Mesodermal cell (in vitro differentiated cells): Measurements from ENCODE around the gene MYO1D.
A peak's percentile ranks its signal among the peaks of the same experiment; 100 is the strongest.

Experiments used
- H3K27ac ChIP-seq: 2 replicates; pipeline ENCODE4 v1.7.0; 2013; ENCODE audit warnings: mild to moderate bottlenecking, low read depth, low read length, moderate library complexity; ENCODE audit not compliant: severe bottlenecking
- H3K36me3 ChIP-seq: 2 replicates; pipeline ENCODE4 v1.7.1; 2013; ENCODE audit warnings: mild to moderate bottlenecking, low read length, moderate library complexity; ENCODE audit not compliant: control insufficient read depth, insufficient read depth
- H3K4me1 ChIP-seq: one replicate; pipeline ENCODE4 v1.7.1; 2013; ENCODE audit warnings: mild to moderate bottlenecking, low read length; ENCODE audit not compliant: insufficient read depth, control insufficient read depth, poor library complexity, severe bottlenecking
- H3K4me3 ChIP-seq: 2 replicates; pipeline ENCODE4 v1.7.0; 2013; ENCODE audit warnings: low read length, control low read depth, mild to moderate bottlenecking; ENCODE audit not compliant: insufficient read depth, poor library complexity, severe bottlenecking; ENCODE audit errors: extremely low read depth
- H3K9me3 ChIP-seq: 2 replicates; pipeline ENCODE4 v1.7.1; 2013; ENCODE audit warnings: mild to moderate bottlenecking, low read length, moderate library complexity; ENCODE audit not compliant: control insufficient read depth
- WGBS, 2 experiments: methylation state at CpG; one replicate each; pipeline ENCODE4 v1.1.5; 2013; ENCODE audit warnings: missing lambda C conversion rate in 2 of 2; ENCODE audit not compliant: insufficient coverage in 2 of 2; 5-methylcytosine and 5-hydroxymethylcytosine counted together

MYO1D gene

DNA sequence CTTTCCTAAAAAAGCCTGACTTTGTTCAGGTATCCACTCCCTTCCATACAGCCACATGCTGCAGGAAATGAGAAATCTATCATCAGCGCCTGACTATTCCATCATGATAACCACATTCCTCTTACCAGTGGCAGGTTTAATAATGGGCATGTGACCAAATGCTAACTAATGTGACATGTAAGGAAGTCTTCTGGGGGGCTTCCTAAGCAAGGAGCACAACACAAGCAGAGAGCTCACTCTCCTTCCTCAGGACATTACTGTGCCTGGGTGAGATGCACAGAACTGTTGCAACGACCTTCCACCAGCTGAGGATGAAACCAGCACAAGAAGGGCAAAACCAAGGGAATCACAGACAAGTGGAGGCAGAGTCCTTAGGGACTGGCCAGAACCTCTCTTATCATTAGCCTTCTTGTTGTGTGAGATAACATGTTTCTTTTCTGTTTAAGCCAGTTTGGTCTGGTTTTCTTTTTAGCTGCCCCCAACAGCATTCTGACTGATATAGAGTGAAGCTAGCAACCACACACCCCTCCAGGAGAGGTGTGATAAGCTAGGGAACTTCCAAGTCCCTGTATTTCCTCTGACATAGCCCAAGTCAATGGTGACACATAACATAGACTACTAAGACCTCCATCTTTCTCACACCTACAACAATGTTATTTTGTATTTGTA lies 16.9 kb downstream of the MYO1D start:
- 64 to 78% methylated on average over 1 of the region's 2 CpGs for WGBS, 2 experiments
- Histone ChIP-seq H3K36me3 (no peaks in the 10 kb centered on the region), H3K4me3 (no peak overlapping the region), H3K9me3 (no peaks in the 10 kb centered on the region), H3K4me1 (peaks cover 8% of the 10 kb centered on the region), H3K27ac (peak overlapping the region; percentile 69)

DNA sequence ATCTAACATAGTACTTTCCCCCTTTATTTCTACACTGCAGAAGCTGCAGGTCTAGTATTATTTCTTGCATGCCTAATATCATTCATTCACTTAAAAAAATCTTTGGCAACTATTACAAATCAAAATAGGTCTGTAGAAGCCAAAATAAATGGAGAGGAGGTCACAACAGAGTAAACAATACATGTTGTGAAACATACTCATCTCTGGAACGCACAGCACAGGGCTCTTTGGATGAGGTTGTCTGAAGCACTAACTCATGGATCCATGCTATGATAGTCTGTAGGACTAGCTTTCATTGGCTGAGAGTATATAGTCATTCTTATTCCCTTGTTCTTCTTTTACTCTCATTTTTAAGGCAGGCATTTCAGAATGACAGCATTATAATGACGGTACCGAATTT lies 21.3 kb downstream of the MYO1D start:
- Histone ChIP-seq H3K4me1 (peaks cover 16% of the 10 kb centered on the region), H3K27ac (no peak overlapping the region), H3K4me3 (no peak overlapping the region), H3K36me3 (no peaks in the 10 kb centered on the region), H3K9me3 (no peaks in the 10 kb centered on the region)
- 100% methylated on average over 1 of the region's 3 CpGs for WGBS, 2 experiments

- Histone ChIP-seq H3K9me3 (no peaks in the 10 kb centered on the region), H3K4me1 (peaks cover 12% of the 10 kb centered on the region), H3K36me3 (no peaks in the 10 kb centered on the region), H3K4me3 (no peak overlapping the region), H3K27ac (no peak overlapping the region)
- WGBS, 2 experiments = 71 to 96% methylated on average over 1 to 4 of the region's 5 CpGs
Observed at GRCh38 chr17:32854832-32855389, 22.0 kb downstream of the MYO1D start.

DNA sequence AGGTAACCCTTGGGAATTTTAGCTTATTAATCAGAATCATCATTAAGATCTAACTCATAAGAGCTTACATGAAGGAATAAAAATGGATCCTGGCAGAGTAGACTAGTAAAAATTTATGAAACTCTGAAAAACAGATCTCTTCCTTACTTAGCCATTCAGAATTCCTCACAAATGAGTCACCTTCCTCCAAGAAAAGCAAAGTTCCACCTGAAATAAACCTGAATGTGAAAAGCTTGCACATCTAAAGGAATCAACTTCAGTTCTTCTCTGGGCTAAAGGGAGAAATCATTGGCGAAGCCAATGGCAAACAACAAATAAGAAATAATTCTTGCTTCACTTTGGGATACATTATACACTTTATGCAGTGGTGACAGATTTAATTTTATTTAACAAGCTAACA lies 22.7 kb downstream of the MYO1D start:
- Histone ChIP-seq H3K4me1 (peaks cover 8% of the 10 kb centered on the region), H3K9me3 (no peaks in the 10 kb centered on the region), H3K27ac (peak overlapping the region; percentile 12), H3K4me3 (no peak overlapping the region), H3K36me3 (no peaks in the 10 kb centered on the region)
- no CpG with 5 or more reads among the region's 1 CpG for WGBS, 2 experiments

GRCh38 chr17:32852811-32853210 lies 24.1 kb downstream of the MYO1D start:
- Histone ChIP-seq H3K4me1 (peaks cover 8% of the 10 kb centered on the region), H3K4me3 (no peak overlapping the region), H3K9me3 (no peaks in the 10 kb centered on the region), H3K36me3 (no peaks in the 10 kb centered on the region), H3K27ac (no peak overlapping the region)
- 97 to 98% methylated on average over 3 of the region's 3 CpGs for WGBS, 2 experiments

- no peaks in the 10 kb centered on the region for H3K9me3 ChIP-seq
- H3K4me1 ChIP-seq = peaks cover 8% of the 10 kb centered on the region
- 90 to 100% methylated on average over 1 of the region's 1 CpG for WGBS, 2 experiments
- H3K4me3 ChIP-seq = no peak overlapping the region
- H3K27ac ChIP-seq = no peak overlapping the region
- no peaks in the 10 kb centered on the region for H3K36me3 ChIP-seq
Observed at GRCh38 chr17:32849879-32850278, 27.0 kb downstream of the MYO1D start.

DNA sequence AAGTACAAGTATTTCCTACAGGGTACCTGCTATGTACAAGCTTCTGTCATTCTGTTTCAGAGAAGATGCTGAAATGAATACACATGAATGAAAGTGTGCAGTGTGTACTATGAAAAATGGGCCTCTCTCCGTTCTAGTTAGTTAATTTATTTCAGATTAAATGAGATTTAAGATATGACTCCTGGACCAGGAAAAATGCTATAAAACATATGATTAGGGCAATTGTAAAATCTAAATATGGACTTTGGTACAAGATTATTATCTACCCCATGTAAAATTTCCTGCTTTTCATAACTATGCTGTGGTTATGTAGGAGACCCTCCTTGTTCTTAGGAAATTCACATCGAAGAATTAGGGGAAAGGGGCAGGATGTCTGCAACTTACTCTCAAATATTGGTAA lies 28.9 kb downstream of the MYO1D start:
- WGBS, 2 experiments = 100% methylated on average over 1 of the region's 2 CpGs; no CpG with 5 or more reads in 1 of the 2 experiments
- H3K27ac ChIP-seq = no peak overlapping the region
- H3K36me3 ChIP-seq = no peaks in the 10 kb centered on the region
- no peaks in the 10 kb centered on the region for H3K9me3 ChIP-seq
- no peak overlapping the region for H3K4me3 ChIP-seq
- no peaks in the 10 kb centered on the region for H3K4me1 ChIP-seq

- Histone ChIP-seq H3K4me1 (no peaks in the 10 kb centered on the region), H3K27ac (no peak overlapping the region)
- WGBS, 2 experiments = 100% methylated on average over 1 of the region's 1 CpG; no CpG with 5 or more reads in 1 of the 2 experiments
Observed at GRCh38 chr17:32846143-32846542, 30.8 kb downstream of the MYO1D start.

DNA sequence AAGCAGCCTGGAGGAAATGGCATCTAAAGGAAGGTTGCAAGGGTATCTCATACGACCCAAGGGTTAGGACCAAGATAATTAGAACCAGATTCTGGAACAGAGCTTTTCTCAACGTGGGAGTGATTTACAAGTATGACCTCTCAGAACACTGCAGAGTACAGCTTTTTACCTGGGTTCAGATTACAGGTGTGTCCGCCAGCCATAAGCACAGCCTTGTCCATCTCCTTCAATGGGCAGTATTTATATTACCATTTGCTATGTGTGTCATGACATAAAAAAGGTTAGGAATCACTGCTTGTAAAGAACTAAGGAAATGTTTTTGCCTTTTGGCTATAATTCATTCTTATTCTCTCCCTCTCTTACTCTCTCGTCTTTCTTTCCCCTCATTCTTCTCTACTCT lies 36.7 kb downstream of the MYO1D start:
- H3K27ac ChIP-seq = no peak overlapping the region
- WGBS, 2 experiments = 93% methylated on average over 3 to 4 of the region's 4 CpGs
- H3K4me1 ChIP-seq = no peaks in the 10 kb centered on the region
- no peaks in the 10 kb centered on the region for H3K9me3 ChIP-seq
- H3K4me3 ChIP-seq = no peak overlapping the region
- H3K36me3 ChIP-seq = no peaks in the 10 kb centered on the region

More at GRCh38 chr17:32846143-32846542, 30.8 kb downstream of the MYO1D start:
- no peaks in the 10 kb centered on the region for H3K36me3 ChIP-seq
- H3K4me3 ChIP-seq = no peak overlapping the region
- H3K9me3 ChIP-seq = no peaks in the 10 kb centered on the region

DNA sequence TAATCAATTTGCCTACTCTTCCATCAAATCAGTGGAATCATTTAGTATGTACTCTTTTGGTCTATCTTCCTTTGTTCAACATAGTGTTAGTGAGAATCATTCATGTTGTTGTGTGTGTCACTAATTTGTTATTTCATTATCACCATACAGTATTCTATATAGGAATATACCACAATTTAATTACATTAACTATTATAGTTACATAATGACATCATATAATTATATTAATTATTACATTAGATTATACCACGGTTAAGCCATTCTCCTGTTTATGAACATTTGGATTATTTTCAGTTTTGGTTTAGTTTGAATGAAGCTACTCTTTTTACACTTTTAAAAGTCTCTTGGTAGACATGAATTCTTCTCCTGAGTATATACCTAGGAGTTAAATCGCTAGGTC lies 40.4 kb downstream of the MYO1D start:
- Histone ChIP-seq H3K9me3 (no peaks in the 10 kb centered on the region), H3K27ac (no peak overlapping the region), H3K4me1 (no peaks in the 10 kb centered on the region), H3K4me3 (no peak overlapping the region), H3K36me3 (no peaks in the 10 kb centered on the region)
- WGBS, 2 experiments = 86% methylated on average over 1 of the region's 2 CpGs; no CpG with 5 or more reads in 1 of the 2 experiments

- H3K4me3 ChIP-seq = no peak overlapping the region
- WGBS, 2 experiments = 95 to 100% methylated on average over 1 to 2 of the region's 2 CpGs
- H3K9me3 ChIP-seq = no peaks in the 10 kb centered on the region
- H3K4me1 ChIP-seq = no peaks in the 10 kb centered on the region
- H3K36me3 ChIP-seq = no peaks in the 10 kb centered on the region
- no peak overlapping the region for H3K27ac ChIP-seq
Observed at GRCh38 chr17:32835291-32835761, 41.6 kb downstream of the MYO1D start.
